NT2/D1 (cell line): ENCODE data around the gene RAB11B.

ENCODE experiments used
- SUZ12 ChIP-seq: IDR thresholded peaks from 2 replicates; pipeline ENCODE4 v1.6.1; 2011; ENCODE audit not compliant: insufficient read length, insufficient read depth; ENCODE audit errors: extremely low read depth
- YY1 ChIP-seq: IDR thresholded peaks from 2 replicates; pipeline ENCODE4 v1.6.1; 2011; ENCODE audit not compliant: insufficient read length, insufficient read depth

DNA sequence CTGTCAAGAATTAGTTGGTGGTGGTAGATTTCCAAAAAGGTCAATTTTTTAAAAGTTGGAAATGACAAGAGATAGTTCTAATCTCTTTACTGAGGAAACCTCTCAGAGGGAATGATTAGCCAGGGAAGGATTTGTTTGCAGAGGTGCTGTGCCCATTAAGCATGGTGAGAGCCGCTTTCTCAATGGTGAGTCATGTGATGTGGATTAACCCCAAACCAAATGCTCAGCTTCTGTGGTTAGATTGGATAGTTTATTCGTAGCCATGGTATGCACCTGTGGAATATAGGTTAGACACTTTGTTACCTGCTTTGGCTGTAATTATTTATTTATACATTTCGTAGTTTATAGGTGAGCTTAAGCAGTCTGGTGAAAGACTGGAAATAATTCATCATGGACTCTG lies 61.7 kb downstream of the RAB11B start:
- TF ChIP-seq SUZ12: no peak
- TF ChIP-seq YY1: no peak
